Hepatocyte (in vitro differentiated cells): Measurements from ENCODE around the gene JMJD7.

Experiments used
- EZH2 ChIP-seq: fragments of 200-600 bp; sonication (generic); IDR thresholded peaks from 2 replicates; pipeline ENCODE4 v1.6.1; 2016; ENCODE audit warnings: antibody characterized with exemption, mild to moderate bottlenecking, borderline replicate concordance
- EZH2phosphoT487 ChIP-seq: fragments of 200-600 bp; sonication (generic); IDR thresholded peaks from one replicate; pipeline ENCODE4 v1.6.1; 2018; ENCODE audit warnings: antibody characterized with exemption, mild to moderate bottlenecking, low read depth, moderate library complexity; ENCODE audit not compliant: unreplicated experiment, severe bottlenecking
- TF ChIP-seq, protein P1 (sequence below): fragments of 200-600 bp; sonication (generic); IDR thresholded peaks from 2 replicates; pipeline ENCODE4 v1.5.1; 2016; ENCODE audit warnings: antibody characterized with exemption, mild to moderate bottlenecking; ENCODE audit not compliant: poor library complexity

DNA sequence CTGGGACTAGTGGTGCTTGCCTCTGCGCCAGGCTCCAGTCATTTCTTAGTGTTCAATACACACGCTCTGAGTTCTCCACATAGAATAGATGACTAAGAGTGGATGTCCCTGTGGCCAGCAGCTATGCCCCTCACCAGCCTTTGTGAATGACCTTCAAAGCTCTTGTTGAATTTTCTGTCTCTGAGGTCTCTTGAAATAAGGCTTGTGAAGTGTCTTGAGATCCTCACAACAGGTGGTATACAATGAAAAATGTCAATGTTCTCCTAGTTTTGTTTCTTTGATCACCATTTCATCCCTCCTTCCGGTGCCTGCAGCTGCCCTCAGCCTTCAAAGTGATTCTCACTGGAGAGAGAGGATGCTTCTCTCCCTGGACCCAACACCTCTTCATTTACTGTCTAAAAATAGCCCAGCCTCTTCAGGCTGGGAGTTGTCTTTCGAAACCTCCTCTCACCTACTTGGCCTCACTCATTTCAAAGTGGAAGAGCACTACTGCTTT, 48.2 kb upstream of the JMJD7 start:
- TF ChIP-seq, protein P1, sequence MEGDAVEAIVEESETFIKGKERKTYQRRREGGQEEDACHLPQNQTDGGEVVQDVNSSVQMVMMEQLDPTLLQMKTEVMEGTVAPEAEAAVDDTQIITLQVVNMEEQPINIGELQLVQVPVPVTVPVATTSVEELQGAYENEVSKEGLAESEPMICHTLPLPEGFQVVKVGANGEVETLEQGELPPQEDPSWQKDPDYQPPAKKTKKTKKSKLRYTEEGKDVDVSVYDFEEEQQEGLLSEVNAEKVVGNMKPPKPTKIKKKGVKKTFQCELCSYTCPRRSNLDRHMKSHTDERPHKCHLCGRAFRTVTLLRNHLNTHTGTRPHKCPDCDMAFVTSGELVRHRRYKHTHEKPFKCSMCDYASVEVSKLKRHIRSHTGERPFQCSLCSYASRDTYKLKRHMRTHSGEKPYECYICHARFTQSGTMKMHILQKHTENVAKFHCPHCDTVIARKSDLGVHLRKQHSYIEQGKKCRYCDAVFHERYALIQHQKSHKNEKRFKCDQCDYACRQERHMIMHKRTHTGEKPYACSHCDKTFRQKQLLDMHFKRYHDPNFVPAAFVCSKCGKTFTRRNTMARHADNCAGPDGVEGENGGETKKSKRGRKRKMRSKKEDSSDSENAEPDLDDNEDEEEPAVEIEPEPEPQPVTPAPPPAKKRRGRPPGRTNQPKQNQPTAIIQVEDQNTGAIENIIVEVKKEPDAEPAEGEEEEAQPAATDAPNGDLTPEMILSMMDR = no peak
- TF ChIP-seq EZH2phosphoT487 (no peak), EZH2 (no peak)
